CD14-positive monocyte (primary cell): ENCODE results near the gene ANAPC13. TPM values are rescaled to one million over a fixed set of nuclear protein-coding genes. Genes with fewer than 3 reads are reported as not detected.

Experiments
- DNase-seq, 3 donors: peaks; one replicate each; pipeline ENCODE4 v3.0.0-alpha.2; 2011 to 2022
- H2AFZ ChIP-seq: 2 replicates; pipeline ENCODE4 v1.6.0; 2012; ENCODE audit warnings: mild to moderate bottlenecking, low read depth, low read length, inconsistent platforms; ENCODE audit not compliant: insufficient read depth, poor library complexity, severe bottlenecking
- H3K27ac ChIP-seq, 2 donors: 1 replicate in 1 of 2; 2 replicates in 1 of 2; pipeline ENCODE4 v1.5.1; 2012 to 2013; ENCODE audit warnings: low read length in 2 of 2, control low read depth in 1 of 2, inconsistent platforms in 1 of 2, low read depth in 1 of 2, mild to moderate bottlenecking in 1 of 2
- H3K27me3 ChIP-seq, 2 donors: one replicate each; pipeline versions ENCODE4 v1.6.0 to v1.6.1; 2011 to 2013; ENCODE audit warnings: low read length in 2 of 2; ENCODE audit not compliant: control insufficient read depth in 2 of 2, insufficient read depth in 2 of 2
- H3K36me3 ChIP-seq, 2 donors: replicated peaks in 1 of 2; 1 replicate in 1 of 2; 2 replicates in 1 of 2; pipeline versions ENCODE4 v1.5.1 to v1.6.1; 2012 to 2013; ENCODE audit warnings: low read length in 2 of 2, control low read depth in 1 of 2, inconsistent platforms in 1 of 2, mild to moderate bottlenecking in 1 of 2; ENCODE audit not compliant: insufficient read depth in 2 of 2, control insufficient read depth in 1 of 2
- H3K4me1 ChIP-seq, 2 donors: 1 replicate in 1 of 2; 2 replicates in 1 of 2; pipeline versions ENCODE4 v1.5.1 to v1.6.1; 2012 to 2013; ENCODE audit warnings: low read length in 2 of 2, control low read depth in 1 of 2, inconsistent platforms in 1 of 2, mild to moderate bottlenecking in 1 of 2, moderate library complexity in 1 of 2; ENCODE audit not compliant: insufficient read depth in 2 of 2, control insufficient read depth in 1 of 2
- H3K4me2 ChIP-seq: replicated peaks from 2 replicates; pipeline ENCODE3; 2012; ENCODE audit warnings: low read length, moderate library complexity, mild to moderate bottlenecking; ENCODE audit not compliant: poor library complexity, severe bottlenecking; ENCODE audit errors: extremely low read depth
- H3K4me3 ChIP-seq, 3 experiments: fragments of 200-600 bp in 1 of 3; sonication (generic) in 1 of 3; replicated peaks in 1 of 3; 1 replicate in 2 of 3; 2 replicates in 1 of 3; pipeline ENCODE4 v1.5.1; 2011 to 2013; ENCODE audit warnings: low read length in 3 of 3, mild to moderate bottlenecking in 3 of 3, control low read depth in 2 of 3, low read depth in 2 of 3, inconsistent platforms in 1 of 3, moderate library complexity in 1 of 3
- H3K79me2 ChIP-seq: 2 replicates; pipeline ENCODE4 v1.6.0; 2012; ENCODE audit warnings: mild to moderate bottlenecking, control low read depth, inconsistent platforms, low read length, moderate library complexity; ENCODE audit not compliant: insufficient read depth
- H3K9ac ChIP-seq: 2 replicates; pipeline ENCODE4 v1.6.0; 2017; ENCODE audit warnings: low read length, mild to moderate bottlenecking; ENCODE audit not compliant: insufficient read depth, poor library complexity, severe bottlenecking
- H3K9me3 ChIP-seq, 2 donors: replicated peaks in 1 of 2; 1 replicate in 1 of 2; 2 replicates in 1 of 2; pipeline versions ENCODE4 v1.5.1 to v1.6.1; 2012 to 2013; ENCODE audit warnings: low read length in 2 of 2, control low read depth in 1 of 2; ENCODE audit not compliant: control insufficient read depth in 1 of 2, insufficient read depth in 1 of 2
- H4K20me1 ChIP-seq: 2 replicates; pipeline ENCODE4 v1.6.0; 2012; ENCODE audit warnings: mild to moderate bottlenecking, low read length, control low read depth, moderate library complexity; ENCODE audit not compliant: insufficient read depth
- H3K27ac Mint-ChIP-seq, 7 donors: one replicate each; pipeline ENCODE4 v1.8.0; 2020; ENCODE audit warnings: mild to moderate bottlenecking in 7 of 7, mixed read lengths in 7 of 7, moderate library complexity in 6 of 7, inconsistent platforms in 2 of 7
- H3K27me3 Mint-ChIP-seq, 3 donors: one replicate each; pipeline ENCODE4 v1.8.0; 2021 to 2022; ENCODE audit warnings: low read depth in 3 of 3, mild to moderate bottlenecking in 3 of 3, mixed read lengths in 3 of 3, moderate library complexity in 3 of 3, inconsistent platforms in 1 of 3
- H3K36me3 Mint-ChIP-seq, 2 donors: one replicate each; pipeline ENCODE4 v1.8.0; 2020; ENCODE audit warnings: mixed read lengths in 2 of 2, inconsistent platforms in 1 of 2, mild to moderate bottlenecking in 1 of 2
- H3K4me1 Mint-ChIP-seq: one replicate; pipeline ENCODE4 v1.8.0; 2020; ENCODE audit warnings: mild to moderate bottlenecking, mixed read lengths
- H3K4me3 Mint-ChIP-seq, 2 donors: one replicate each; pipeline ENCODE4 v1.8.0; 2020; ENCODE audit warnings: mild to moderate bottlenecking in 2 of 2, mixed read lengths in 2 of 2, moderate library complexity in 1 of 2
- H3K9me3 Mint-ChIP-seq, 7 donors: one replicate each; pipeline ENCODE4 v1.8.0; 2020 to 2022; ENCODE audit warnings: mixed read lengths in 7 of 7, mild to moderate bottlenecking in 6 of 7, moderate library complexity in 6 of 7, inconsistent platforms in 2 of 7
- WGBS: methylation state at CpG from one replicate; pipeline ENCODE4 v1.1.5; 2013; ENCODE audit warnings: missing lambda C conversion rate; ENCODE audit not compliant: insufficient coverage; 5-methylcytosine and 5-hydroxymethylcytosine counted together
- intact Hi-C, 2 donors: fragments of 100-400 bp; cut with micrococcal nuclease; formaldehyde crosslinking; loops; one replicate each; pipeline versions ENCODE4 v1.15.0 to v1.15.1; 2023
- polyA plus RNA-seq, 3 donors: library from polyadenylated mRNA; depleted of rRNA in 1 of 3; unstranded in 2 of 3; stranded (reverse) in 1 of 3; fragments of 300-500 nt in 2 of 3; fragments of >200 nt in 1 of 3; fragmentation: Illumina TruSeq in 2 of 3; gene quantifications; 1 replicate in 2 of 3; 2 replicates in 1 of 3; pipeline ENCODE4 v1.2.3, GENCODE V29; 2012 to 2021
- TF ChIP-seq, protein P1 (sequence below): fragments of 200-600 bp; IDR thresholded peaks from one replicate; pipeline ENCODE4 v1.8.0; 2022; ENCODE audit warnings: antibody characterized with exemption, mild to moderate bottlenecking

Gene ANAPC13
- polyA plus RNA-seq, 3 donors = 33.5 to 102 (median 92.4) TPM

DNA sequence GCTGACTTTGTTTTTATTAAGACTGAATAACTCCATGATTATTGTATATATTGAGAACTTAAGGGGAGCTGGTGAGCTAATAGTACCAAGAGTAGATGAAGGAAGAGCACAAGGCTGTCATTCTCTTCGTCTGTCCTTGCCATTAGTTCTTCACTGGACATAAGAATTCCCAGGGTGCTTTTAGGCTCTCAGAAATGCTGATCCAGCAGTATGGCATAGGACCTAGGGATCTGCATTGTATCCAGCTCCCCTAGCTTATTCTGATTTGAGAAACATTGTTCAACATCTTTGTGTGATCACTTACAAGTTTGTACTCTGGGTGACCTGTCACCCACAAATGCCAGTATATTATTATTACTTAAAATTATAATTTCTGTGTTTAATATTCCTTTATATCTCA, 47.7 kb upstream of the ANAPC13 start:
- Mint-ChIP-seq H3K27ac (no peak overlapping the region), H3K4me3 (no peak overlapping the region), H3K9me3 (no peaks in the 10 kb centered on the region), H3K4me1 (no peaks in the 10 kb centered on the region), H3K27me3 (no peaks in the 10 kb centered on the region), H3K36me3 (peaks cover 23 to 29% of the 10 kb centered on the region in 2 donors)
- Histone ChIP-seq H2AFZ (no peak overlapping the region), H3K9ac (no peak overlapping the region), H3K79me2 (peaks cover 15% of the 10 kb centered on the region), H3K4me2 (no peak overlapping the region), H3K4me3 (no peak overlapping the region), H4K20me1 (no peaks in the 10 kb centered on the region), H3K9me3 (no peaks in the 10 kb centered on the region), H3K27ac (peak overlapping the region in 1 of 2 donors; percentile 0), H3K4me1 (peaks cover 16 to 25% of the 10 kb centered on the region in 2 donors), H3K36me3 (peaks cover 23 to 29% of the 10 kb centered on the region in 2 donors), H3K27me3 (no peaks in the 10 kb centered on the region)
- WGBS = 82% methylated on average over 1 of the region's 1 CpG
- no peak for DNase-seq
- TF ChIP-seq, protein P1, sequence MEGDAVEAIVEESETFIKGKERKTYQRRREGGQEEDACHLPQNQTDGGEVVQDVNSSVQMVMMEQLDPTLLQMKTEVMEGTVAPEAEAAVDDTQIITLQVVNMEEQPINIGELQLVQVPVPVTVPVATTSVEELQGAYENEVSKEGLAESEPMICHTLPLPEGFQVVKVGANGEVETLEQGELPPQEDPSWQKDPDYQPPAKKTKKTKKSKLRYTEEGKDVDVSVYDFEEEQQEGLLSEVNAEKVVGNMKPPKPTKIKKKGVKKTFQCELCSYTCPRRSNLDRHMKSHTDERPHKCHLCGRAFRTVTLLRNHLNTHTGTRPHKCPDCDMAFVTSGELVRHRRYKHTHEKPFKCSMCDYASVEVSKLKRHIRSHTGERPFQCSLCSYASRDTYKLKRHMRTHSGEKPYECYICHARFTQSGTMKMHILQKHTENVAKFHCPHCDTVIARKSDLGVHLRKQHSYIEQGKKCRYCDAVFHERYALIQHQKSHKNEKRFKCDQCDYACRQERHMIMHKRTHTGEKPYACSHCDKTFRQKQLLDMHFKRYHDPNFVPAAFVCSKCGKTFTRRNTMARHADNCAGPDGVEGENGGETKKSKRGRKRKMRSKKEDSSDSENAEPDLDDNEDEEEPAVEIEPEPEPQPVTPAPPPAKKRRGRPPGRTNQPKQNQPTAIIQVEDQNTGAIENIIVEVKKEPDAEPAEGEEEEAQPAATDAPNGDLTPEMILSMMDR = no peak
- intact Hi-C loops = no loop called here

DNA sequence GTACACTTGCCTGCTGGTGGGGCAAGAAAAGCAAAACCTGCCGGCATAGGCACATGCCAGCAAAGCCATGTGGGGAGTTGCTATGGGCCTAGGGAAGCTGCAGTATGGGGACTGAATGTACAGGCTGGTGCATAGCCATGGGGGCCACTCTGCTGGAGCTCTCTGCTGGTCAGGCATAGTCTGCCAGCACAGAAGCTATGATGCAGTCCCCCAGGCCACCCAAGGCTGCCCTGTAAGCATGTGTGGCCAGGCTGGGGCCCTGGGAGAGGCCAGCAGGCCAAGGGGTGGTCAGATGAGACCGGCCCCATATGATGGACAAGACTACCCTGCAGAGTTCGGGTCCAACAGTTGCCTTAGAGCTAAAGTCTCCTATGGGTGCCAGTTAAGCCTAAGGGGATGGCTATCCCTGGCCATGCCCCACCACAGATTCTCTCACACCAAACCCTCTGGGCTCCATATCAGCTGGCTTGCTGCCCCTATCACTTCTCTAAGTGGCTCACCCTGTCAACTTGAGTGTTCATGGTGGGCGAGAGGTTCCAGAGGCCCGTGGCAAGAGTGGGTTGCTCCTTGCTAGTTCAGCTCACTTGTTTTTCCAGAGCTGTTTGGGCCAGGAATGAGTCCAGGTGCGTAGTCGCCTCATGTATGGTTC, 41.9 kb upstream of the ANAPC13 start:
- Histone ChIP-seq H3K27me3 (no peaks in the 10 kb centered on the region), H2AFZ (no peak overlapping the region), H3K4me3 (no peak overlapping the region), H4K20me1 (peaks cover 19% of the 10 kb centered on the region), H3K79me2 (peaks cover 68% of the 10 kb centered on the region), H3K9ac (no peak overlapping the region), H3K4me2 (no peak overlapping the region), H3K27ac (no peak overlapping the region), H3K9me3 (peaks cover 5 to 32% of the 10 kb centered on the region in 2 donors), H3K36me3 (peaks cover 8 to 34% of the 10 kb centered on the region in 2 donors), H3K4me1 (no peaks in the 10 kb centered on the region)
- TF ChIP-seq, protein P1 = no peak
- Mint-ChIP-seq H3K27ac (peak overlapping the region in 2 of 7 donors; percentile 7 to 43), H3K9me3 (peaks cover 24 to 35% (median 31%) of the 10 kb centered on the region in 7 donors), H3K4me1 (peaks cover 4% of the 10 kb centered on the region), H3K27me3 (no peaks in the 10 kb centered on the region), H3K4me3 (no peak overlapping the region), H3K36me3 (peaks cover 36 to 39% of the 10 kb centered on the region in 2 donors)
- WGBS = 100% methylated on average over 7 of the region's 7 CpGs
- intact Hi-C loops = no loop called here
- no peak for DNase-seq
